Uterus (tissue), 4 donors: ENCODE measurements around the gene PLD2. TPM values are rescaled to one million over a fixed set of nuclear protein-coding genes. Genes with fewer than 3 reads are reported as not detected.

ENCODE experiments used
- DNase-seq, 2 donors: peaks; one replicate each; pipeline ENCODE4 v3.0.0-alpha.2; 2019 to 2020
- H3K27ac ChIP-seq, 2 donors: fragments of 200-600 bp; sonication (generic); 1 replicate in 1 of 2; 2 replicates in 1 of 2; pipeline ENCODE4 v1.5.1; 2016 to 2018
- H3K27me3 ChIP-seq, 2 donors: fragments of 200-600 bp; sonication (generic); one replicate each; pipeline ENCODE4 v1.5.1; 2018 to 2019; ENCODE audit warnings: control low read depth in 1 of 2
- H3K36me3 ChIP-seq, 2 donors: fragments of 200-600 bp; sonication (generic); one replicate each; pipeline ENCODE4 v1.5.1; 2019; ENCODE audit warnings: control low read depth in 1 of 2
- H3K4me1 ChIP-seq, 2 donors: fragments of 200-600 bp; sonication (generic); one replicate each; pipeline ENCODE4 v1.5.1; 2018 to 2019; ENCODE audit warnings: control low read depth in 1 of 2
- H3K4me3 ChIP-seq, 2 donors: fragments of 200-600 bp; sonication (generic); 1 replicate in 1 of 2; 2 replicates in 1 of 2; pipeline ENCODE4 v1.5.1; 2018 to 2019; ENCODE audit warnings: mild to moderate bottlenecking in 1 of 2
- H3K9me3 ChIP-seq, 2 donors: fragments of 200-600 bp; sonication (generic); one replicate each; pipeline ENCODE4 v1.5.1; 2019; ENCODE audit warnings: control low read depth in 1 of 2
- POLR2A ChIP-seq, 2 donors: fragments of 450-650 bp; IDR thresholded peaks; one replicate each; pipeline ENCODE4 v1.6.1; 2016; ENCODE audit warnings: antibody characterized with exemption in 2 of 2, mild to moderate bottlenecking in 1 of 2, moderate library complexity in 1 of 2
- intact Hi-C: fragments of 100-400 bp; cut with DNase I; formaldehyde crosslinking; loops from one replicate; pipeline ENCODE4 v1.15.1; 2023; ENCODE audit warnings: low total_unique reads
- total RNA-seq, 4 donors: library from RNA; depleted of rRNA in 3 of 4; stranded (reverse); fragments of >200 nt in 3 of 4; gene quantifications; one replicate each; pipeline versions ENCODE4 v1.1.0 to v1.2.4, GENCODE V29; 2014 to 2023
- TF ChIP-seq, protein P1 (sequence below), 4 experiments: fragments of 200-600 bp in 2 of 4; fragments of 450-650 bp in 2 of 4; sonication (generic) in 2 of 4; IDR thresholded peaks; one replicate each; pipeline ENCODE4 v1.5.1; 2016 to 2019; ENCODE audit warnings: antibody characterized with exemption in 4 of 4, mild to moderate bottlenecking in 2 of 4, moderate library complexity in 1 of 4
- donor health status: DM: yes; HTN: yes; CAD: no.

PLD2 gene
- total RNA-seq, 4 donors from 2014 or later, result 10.0 to 54.3 (median 25.1) TPM

GRCh38 chr17:4834681-4835020, 27.7 kb downstream of the PLD2 start:
- Histone ChIP-seq H3K36me3 (no peaks in the 10 kb centered on the region), H3K9me3 (no peaks in the 10 kb centered on the region), H3K4me1 (peaks cover 0 to 4% of the 10 kb centered on the region in 2 donors), H3K4me3 (peak overlapping the region in 1 of 2 donors; percentile 81), H3K27ac (peak overlapping the region; percentile 82 to 83), H3K27me3 (no peaks in the 10 kb centered on the region)
- no peak for DNase-seq
- intact Hi-C loops, result no loop called here
- TF ChIP-seq, protein P1, sequence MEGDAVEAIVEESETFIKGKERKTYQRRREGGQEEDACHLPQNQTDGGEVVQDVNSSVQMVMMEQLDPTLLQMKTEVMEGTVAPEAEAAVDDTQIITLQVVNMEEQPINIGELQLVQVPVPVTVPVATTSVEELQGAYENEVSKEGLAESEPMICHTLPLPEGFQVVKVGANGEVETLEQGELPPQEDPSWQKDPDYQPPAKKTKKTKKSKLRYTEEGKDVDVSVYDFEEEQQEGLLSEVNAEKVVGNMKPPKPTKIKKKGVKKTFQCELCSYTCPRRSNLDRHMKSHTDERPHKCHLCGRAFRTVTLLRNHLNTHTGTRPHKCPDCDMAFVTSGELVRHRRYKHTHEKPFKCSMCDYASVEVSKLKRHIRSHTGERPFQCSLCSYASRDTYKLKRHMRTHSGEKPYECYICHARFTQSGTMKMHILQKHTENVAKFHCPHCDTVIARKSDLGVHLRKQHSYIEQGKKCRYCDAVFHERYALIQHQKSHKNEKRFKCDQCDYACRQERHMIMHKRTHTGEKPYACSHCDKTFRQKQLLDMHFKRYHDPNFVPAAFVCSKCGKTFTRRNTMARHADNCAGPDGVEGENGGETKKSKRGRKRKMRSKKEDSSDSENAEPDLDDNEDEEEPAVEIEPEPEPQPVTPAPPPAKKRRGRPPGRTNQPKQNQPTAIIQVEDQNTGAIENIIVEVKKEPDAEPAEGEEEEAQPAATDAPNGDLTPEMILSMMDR (IDR thresholded peaks at IDR 0.05), result no peak
- no peak for TF ChIP-seq POLR2A (IDR thresholded peaks at IDR 0.05)

DNA sequence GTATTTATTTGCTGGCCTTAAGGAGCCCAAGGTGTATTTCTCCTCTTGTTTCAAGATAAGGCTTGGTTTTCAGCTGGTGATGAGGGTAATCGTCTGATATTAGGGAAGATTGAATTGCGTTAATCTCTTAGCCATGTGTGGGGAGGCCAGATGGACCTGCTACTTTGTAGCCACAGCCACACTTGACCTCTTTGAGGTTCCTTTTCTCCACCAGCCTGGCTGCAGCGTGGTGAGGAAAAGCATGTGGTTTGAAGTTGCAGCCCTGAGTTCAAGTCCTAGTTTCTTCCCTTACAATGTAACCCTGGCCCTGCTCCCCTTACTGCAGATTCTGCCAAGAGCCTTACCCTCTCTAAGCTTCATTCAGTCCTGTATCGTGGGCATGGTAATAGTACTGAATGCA, 29.3 kb downstream of the PLD2 start:
- Histone ChIP-seq H3K27me3 (no peaks in the 10 kb centered on the region), H3K27ac (no peak overlapping the region), H3K4me1 (peaks cover 0 to 4% of the 10 kb centered on the region in 2 donors), H3K36me3 (no peaks in the 10 kb centered on the region), H3K4me3 (no peak overlapping the region), H3K9me3 (no peaks in the 10 kb centered on the region)
- intact Hi-C loops, result no loop called here
- DNase-seq, result no peak
- no peak for TF ChIP-seq POLR2A (IDR thresholded peaks at IDR 0.05)
- TF ChIP-seq, protein P1 (IDR thresholded peaks at IDR 0.05), result no peak

DNA sequence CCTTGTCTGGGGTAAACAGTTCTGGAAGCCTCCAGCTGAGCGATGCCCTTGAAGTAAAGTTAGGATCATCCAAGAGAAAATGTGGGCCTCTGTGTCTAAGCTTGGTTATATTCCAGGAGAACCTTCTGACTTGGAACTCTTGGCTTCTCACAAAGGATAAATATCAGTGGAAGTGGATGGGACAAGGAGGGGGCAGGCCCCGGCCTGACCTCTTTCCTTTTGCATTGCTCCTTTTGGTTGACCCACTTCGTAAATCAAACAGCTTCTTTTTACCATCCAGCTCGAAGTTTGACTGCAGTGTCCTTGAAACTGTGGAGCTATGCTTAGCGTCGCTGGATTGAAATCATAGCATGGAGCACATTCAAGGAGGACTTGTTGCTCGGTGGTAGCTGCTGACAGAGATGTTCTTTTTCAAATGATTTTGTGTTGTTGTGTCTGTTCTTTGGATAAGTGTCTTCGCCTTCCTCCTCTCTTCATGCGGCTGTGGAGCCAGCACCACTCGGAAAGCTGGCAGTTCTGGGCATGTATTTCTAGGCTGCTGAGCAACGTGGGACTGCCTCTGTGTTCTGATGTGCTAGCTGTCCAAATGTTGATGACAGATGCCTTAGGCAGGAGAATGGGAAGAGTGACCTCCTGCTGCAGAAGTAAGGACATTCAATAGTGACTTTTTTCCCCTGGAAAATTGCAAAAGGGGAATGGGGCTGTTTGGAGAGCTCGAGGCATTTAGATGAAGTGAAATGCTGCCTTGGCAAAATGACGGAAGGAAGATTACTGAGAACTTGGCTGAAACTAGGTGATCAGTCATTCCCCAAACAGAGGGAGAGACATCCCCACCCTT, 30.7 kb downstream of the PLD2 start:
- no peaks in the 10 kb centered on the region for H3K27me3 ChIP-seq
- no peaks in the 10 kb centered on the region for H3K36me3 ChIP-seq
- no peak for DNase-seq
- H3K4me1 ChIP-seq, result peaks cover 0 to 4% of the 10 kb centered on the region in 2 donors
- H3K27ac ChIP-seq, result no peak overlapping the region
- TF ChIP-seq, protein P1 (IDR thresholded peaks at IDR 0.05), result no peak
- TF ChIP-seq POLR2A (IDR thresholded peaks at IDR 0.05), result no peak
- no peaks in the 10 kb centered on the region for H3K9me3 ChIP-seq
- no peak overlapping the region for H3K4me3 ChIP-seq
- intact Hi-C loops, result no loop called here

DNA sequence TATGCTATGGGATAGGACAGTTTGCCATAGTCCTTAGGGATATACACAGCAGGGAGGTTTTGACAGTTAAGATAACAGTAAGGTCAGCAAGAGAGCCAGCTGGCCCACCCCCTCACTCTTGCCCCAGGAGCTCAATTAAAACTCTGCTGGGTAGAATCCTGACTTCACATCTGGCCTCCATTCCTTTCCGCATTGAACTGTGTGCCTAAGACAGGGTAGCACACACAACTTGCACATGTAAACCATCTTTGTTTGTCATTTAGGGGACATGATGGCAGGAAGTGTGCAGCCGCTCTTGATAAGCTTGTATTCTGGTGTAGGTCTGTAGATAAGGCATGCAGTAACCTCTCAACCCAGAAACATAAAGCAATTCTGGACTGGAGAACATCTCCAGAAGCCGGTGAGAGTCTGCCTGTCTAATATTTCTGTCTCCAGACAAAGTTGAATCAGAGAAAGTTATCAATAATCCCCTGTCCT, 31.4 kb downstream of the PLD2 start:
- DNase-seq, result no peak
- H3K27ac ChIP-seq, result no peak overlapping the region
- TF ChIP-seq, protein P1 (IDR thresholded peaks at IDR 0.05), result no peak
- no peak for TF ChIP-seq POLR2A (IDR thresholded peaks at IDR 0.05)
- H3K9me3 ChIP-seq, result no peaks in the 10 kb centered on the region
- no peaks in the 10 kb centered on the region for H3K36me3 ChIP-seq
- H3K4me1 ChIP-seq, result peaks cover 0 to 4% of the 10 kb centered on the region in 2 donors
- no peaks in the 10 kb centered on the region for H3K27me3 ChIP-seq
- H3K4me3 ChIP-seq, result no peak overlapping the region
- intact Hi-C loops, result no loop called here

GRCh38 chr17:4839221-4839620, 32.3 kb downstream of the PLD2 start:
- peaks cover 0 to 4% of the 10 kb centered on the region in 2 donors for H3K4me1 ChIP-seq
- DNase-seq, result no peak
- no peaks in the 10 kb centered on the region for H3K9me3 ChIP-seq
- H3K27me3 ChIP-seq, result no peaks in the 10 kb centered on the region
- H3K27ac ChIP-seq, result no peak overlapping the region
- no peaks in the 10 kb centered on the region for H3K36me3 ChIP-seq
- no peak overlapping the region for H3K4me3 ChIP-seq
- intact Hi-C loops, result no loop called here
- TF ChIP-seq POLR2A (IDR thresholded peaks at IDR 0.05), result no peak
- TF ChIP-seq, protein P1 (IDR thresholded peaks at IDR 0.05), result no peak
